GM12801 (cell line): ENCODE measurements around the gene CASP3.

ENCODE experiments used
- TF ChIP-seq, protein P1 (sequence below): IDR thresholded peaks from one replicate; pipeline ENCODE4 v1.5.1; 2011; ENCODE audit warnings: control low read depth; ENCODE audit not compliant: insufficient read length; ENCODE audit errors: extremely low read depth

CASP3 gene

DNA sequence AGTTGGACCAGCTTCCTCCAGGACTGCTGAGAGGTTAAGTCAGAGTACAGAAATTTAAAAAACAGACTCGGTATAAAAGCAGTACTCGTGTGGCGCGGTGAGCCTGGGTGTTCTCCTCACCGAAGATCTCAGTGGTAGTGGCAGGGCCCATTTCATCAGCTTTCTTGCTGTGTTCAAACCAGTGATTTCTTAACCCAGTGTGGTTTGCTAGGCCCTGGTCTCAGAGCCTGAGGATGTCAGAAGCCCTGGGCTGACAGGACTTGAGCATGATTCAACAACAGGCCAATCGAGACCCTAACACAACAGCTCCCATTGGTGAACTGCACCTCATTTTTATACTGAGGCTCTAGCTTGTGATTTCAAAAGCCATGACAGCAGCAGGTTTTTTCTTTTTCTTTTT lies 23.5 kb upstream of the CASP3 start:
- TF ChIP-seq, protein P1, sequence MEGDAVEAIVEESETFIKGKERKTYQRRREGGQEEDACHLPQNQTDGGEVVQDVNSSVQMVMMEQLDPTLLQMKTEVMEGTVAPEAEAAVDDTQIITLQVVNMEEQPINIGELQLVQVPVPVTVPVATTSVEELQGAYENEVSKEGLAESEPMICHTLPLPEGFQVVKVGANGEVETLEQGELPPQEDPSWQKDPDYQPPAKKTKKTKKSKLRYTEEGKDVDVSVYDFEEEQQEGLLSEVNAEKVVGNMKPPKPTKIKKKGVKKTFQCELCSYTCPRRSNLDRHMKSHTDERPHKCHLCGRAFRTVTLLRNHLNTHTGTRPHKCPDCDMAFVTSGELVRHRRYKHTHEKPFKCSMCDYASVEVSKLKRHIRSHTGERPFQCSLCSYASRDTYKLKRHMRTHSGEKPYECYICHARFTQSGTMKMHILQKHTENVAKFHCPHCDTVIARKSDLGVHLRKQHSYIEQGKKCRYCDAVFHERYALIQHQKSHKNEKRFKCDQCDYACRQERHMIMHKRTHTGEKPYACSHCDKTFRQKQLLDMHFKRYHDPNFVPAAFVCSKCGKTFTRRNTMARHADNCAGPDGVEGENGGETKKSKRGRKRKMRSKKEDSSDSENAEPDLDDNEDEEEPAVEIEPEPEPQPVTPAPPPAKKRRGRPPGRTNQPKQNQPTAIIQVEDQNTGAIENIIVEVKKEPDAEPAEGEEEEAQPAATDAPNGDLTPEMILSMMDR = no peak

DNA sequence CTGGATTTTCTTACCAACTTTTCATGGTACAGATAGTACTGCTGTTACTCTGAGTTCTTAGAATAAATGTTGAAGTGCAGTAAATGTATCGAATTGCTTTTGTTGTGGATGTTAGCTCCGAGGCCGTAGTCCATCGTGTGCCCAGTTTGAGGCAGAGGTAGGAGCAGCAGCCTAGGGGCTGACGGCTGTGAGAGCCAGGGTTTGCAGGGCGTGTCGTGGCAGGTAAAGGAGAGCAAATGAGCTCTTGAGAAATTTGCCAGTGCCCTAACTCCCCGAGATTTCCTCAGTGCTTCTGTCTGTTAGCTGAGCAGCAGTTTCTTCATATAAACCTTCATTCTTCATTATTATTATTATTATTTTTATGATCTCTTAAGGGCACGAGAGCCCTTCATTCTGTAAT lies 21.9 kb upstream of the CASP3 start:
- TF ChIP-seq, protein P1 = no peak

DNA sequence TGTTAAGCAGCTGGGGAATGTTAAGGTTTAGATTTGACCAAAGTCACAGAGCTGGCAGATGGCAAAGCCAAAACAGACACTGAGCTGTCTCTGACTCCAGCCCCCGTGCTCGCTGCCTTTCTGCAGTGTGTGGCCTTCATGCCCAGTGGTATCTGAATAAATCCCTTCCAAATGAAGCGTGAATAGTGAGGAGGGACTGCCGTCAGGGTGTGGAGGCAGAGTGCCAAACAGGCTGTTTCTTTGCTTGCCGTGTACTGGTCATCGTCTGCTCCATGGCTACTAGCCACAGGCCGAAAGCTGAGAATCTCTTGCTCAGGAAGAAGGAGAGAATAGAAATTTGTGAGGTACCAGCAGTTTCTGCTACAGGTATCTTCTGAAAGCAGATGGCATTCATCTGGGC lies 20.0 kb upstream of the CASP3 start:
- TF ChIP-seq, protein P1 = no peak

DNA sequence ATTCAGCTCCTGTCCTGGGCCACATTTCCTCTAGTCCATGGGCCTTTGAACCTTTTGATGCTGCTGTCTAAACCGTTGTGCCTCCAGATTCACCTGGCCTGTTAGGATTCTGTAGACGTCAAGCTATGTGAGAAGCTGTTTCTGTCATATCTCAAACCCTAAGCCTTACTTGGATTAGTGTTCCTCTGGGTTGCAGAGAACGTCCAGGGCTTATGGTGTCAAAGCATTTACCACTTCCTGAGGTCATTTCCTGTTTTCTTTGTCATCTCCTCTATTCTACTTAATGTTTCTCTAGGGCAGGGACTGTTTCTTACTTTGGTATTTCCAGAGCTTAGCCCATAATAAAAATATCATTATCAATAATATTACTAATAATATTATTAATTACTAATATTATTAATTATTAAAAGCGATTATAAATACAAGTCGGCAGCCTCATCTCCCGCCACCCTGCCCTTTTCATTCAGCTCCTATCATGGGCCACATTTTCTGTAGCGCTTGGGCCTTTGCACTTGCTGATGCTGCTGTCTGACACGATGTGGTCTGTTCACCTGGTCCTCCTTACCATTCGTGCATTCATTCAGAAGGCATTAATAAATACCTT lies 19.4 kb upstream of the CASP3 start:
- TF ChIP-seq, protein P1 = no peak

DNA sequence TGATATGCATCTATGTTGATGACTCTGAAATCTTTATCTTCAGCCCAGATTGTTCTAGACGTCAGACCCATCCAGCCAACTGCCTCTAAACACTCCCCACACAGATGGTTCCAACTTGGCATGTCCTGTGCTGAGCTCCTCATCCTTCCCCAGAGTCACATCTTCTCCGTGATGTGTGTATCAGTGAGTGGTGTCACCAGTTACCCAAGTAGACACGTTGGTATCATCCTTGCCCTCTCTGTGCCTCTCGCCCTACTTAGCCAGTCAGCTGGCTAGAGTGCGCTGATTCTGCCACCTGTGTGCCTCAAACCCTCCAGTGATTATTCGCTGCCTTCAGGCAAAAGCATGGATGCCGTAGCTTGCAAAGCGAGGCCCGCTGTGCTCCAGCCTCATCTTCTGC lies 18.8 kb upstream of the CASP3 start:
- TF ChIP-seq, protein P1 = no peak

DNA sequence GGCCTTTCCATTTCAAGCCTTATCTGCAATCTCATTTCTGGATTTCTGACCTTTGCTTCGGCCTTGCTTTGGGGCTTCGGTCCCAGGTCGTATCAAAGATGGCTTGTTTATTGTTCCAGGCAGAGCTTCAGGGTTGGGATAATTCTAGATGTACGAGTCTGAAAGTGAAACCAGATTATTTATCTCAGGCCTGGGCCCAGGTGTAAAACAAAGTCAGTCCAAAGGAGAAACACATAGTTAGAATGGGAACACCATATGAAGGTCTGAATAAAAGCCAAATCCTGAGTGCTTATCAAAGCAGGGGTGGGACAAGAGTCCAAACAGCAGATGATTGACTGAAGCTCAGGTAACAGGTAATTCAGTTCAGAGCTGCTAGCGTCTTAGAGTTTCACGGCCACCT lies 17.4 kb upstream of the CASP3 start:
- TF ChIP-seq, protein P1 = no peak

DNA sequence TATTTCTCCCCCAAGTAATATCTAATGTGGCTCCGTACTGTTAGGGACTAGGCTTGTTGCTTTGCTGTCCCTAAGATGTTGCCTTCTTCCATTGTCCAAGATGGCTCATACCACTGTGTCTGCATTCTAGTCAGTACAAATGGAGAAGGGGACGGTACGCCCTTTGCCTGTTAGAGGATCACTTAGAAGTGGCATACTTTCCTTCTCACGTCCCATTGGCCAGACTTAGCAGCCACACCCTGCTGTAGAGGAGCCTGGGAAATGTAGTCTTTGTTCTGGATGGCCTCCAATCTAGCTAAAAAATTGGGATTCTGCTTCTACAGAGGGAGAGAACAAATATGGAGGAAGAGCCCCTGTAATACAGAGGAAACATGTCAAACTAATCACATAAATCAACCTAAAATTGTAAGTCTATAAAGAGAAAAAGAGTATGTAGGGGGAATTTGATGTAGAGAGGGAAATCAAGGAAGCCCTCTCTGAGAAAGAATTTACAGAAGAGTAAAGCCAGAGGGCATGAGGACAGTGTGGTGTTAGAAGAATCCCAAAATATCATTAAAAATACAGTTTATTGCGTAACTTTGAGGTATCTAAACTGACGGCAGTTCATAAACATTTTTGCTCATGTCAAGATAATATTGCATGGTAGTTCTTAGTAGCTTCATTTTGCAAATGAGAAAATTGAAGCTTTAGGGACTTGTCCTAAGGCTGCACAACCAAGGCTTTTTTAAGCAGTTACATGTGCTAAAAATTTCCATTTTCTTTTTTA lies 15.4 kb upstream of the CASP3 start:
- TF ChIP-seq, protein P1 = no peak
